COR-L47 (cell line): ENCODE data around the gene ABCC1.

ENCODE experiments used
- DNase-seq: peaks from one replicate; lab custom pipeline; 2025; lab: John Stamatoyannopoulos, UW

ABCC1 gene

GRCh38 chr16:15993946-15994665 is 44.7 kb downstream of the ABCC1 start:
- no peak for DNase-seq

- DNase-seq, result no peak
These were observed 47.2 kb downstream of the ABCC1 start for GRCh38 chr16:15996432-15997109.

DNA sequence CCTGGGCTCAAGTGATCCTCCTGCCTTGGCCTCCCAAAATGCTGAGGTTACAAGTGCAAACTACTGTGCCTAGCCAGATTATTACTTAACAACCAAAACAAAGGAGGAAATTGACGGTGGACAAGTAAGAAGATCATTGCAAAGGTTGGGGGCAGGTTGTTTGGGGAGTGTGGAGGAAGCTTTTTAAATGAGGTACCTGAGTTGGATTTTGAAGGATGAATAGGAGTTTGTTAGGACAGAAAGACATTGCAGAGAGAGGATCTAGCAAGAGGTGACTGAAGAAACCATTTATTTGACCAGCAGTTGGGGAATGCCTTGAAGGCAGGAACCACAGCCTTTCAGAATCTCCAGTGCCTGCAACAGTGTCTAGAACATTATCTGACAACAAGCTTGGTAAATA is 51.3 kb downstream of the ABCC1 start:
- no peak for DNase-seq

DNA sequence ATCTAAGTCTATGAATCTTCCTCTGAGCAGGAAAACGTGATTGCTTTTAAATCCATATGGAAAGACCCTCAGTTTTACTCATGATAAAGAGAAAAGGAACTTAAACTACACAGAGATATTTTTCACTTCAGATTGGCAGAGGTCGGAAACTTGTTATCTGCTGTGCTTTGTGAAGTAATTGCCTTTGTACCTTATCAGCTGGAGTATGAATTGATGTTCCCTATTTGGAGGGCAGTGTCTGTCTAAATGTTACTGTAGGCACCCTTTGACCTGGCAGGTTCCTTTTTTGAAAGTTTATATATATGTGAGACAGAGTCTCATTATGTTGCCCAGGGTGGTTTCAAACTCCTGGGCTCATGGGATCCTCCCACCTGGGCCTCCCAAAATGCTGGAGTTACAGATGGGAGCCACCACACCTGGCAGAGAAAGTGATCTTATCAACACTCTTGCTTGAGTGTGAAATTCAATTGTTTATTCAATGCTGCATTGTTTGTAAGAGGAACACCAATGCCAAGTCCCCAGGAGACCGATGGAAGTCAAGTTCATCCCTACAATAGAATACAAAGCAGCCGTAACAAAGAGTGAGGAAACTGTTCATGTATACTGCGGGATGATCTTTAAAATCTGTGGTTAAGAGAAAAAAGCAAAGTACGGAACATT is 52.3 kb downstream of the ABCC1 start:
- DNase-seq, result no peak

GRCh38 chr16:16003719-16004313 is 54.4 kb downstream of the ABCC1 start:
- no peak for DNase-seq

GRCh38 chr16:16004314-16004749 is 54.9 kb downstream of the ABCC1 start:
- DNase-seq, result no peak

- DNase-seq, result no peak
These were observed 56.3 kb downstream of the ABCC1 start for GRCh38 chr16:16005721-16006120.

- DNase-seq, result no peak
These were observed 57.2 kb downstream of the ABCC1 start for GRCh38 chr16:16006650-16007049.

GRCh38 chr16:16007743-16008111 is 58.3 kb downstream of the ABCC1 start:
- no peak for DNase-seq

GRCh38 chr16:16008666-16009065 is 59.2 kb downstream of the ABCC1 start:
- DNase-seq, result no peak

GRCh38 chr16:16009401-16009800 is 60.0 kb downstream of the ABCC1 start:
- DNase-seq, result no peak

GRCh38 chr16:16010194-16010593 is 60.8 kb downstream of the ABCC1 start:
- DNase-seq, result no peak

- no peak for DNase-seq
These were observed 62.7 kb downstream of the ABCC1 start for GRCh38 chr16:16012144-16012543.

DNA sequence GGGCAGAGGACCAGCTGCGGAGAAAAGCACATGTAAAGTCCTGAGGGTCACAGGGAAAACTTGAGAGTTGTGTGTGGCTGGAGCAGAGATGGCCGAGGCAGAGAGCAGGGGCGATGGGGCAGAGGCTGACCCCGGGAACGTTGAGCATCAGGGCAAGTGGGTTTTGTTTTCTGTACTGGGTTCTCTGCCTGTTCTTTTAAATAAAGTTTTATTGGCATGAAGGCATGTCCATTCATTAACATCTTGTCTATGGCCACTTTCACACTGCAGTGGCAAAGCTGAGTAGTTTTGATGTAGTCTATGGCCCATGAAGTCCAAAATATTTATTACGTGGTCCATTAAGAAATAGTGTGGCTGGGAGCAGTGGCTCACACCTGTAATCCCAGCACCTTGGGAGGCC is 64.4 kb downstream of the ABCC1 start:
- DNase-seq, result no peak

GRCh38 chr16:16014329-16015224 is 65.2 kb downstream of the ABCC1 start:
- no peak for DNase-seq

- DNase-seq, result no peak
These were observed 66.4 kb downstream of the ABCC1 start for GRCh38 chr16:16015849-16016248.

- no peak for DNase-seq
These were observed 67.1 kb downstream of the ABCC1 start for GRCh38 chr16:16016388-16016964.

GRCh38 chr16:16017812-16018211 is 68.4 kb downstream of the ABCC1 start:
- no peak for DNase-seq

GRCh38 chr16:16018705-16019104 is 69.3 kb downstream of the ABCC1 start:
- DNase-seq, result no peak

DNA sequence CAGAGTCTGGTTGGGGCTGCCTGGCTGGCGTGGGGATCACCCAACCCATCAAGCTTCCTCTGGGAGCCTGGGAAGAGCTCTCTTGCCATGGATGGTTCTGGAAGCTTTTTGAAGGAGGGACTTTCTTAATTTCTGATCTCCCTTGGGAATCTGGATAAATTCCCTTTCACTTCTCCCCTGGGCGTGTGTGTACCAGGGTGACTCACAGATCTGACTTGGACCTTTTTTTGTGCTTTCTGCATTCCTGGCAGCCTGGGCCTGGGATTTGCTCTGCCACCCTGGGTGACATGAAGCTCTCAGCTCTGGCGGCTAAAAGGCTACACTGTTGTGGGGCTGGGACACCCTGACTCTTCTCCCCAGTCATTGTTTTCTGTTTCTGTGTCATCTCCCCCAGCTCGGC is 70.1 kb downstream of the ABCC1 start:
- DNase-seq, result no peak

DNA sequence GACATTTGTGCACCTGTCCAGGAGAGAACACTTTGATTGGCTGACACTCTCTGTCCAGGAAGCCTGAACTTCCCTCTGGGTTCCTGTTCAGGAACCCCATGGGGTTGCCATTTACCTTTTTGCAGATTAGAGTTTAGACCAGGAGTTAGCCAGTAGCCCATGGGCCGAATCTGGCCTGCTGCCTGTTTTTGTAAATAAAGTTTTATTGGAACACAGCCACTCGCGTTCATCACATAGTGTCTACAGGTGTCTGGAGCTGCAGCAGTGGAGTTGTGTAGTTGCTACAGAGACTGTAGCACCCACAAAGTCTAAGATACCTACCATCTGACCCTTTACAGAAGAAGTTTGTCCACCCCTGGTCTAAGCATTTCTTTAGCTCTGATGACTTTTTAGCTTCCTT is 70.9 kb downstream of the ABCC1 start:
- DNase-seq, result no peak
